GM12801 (cell line): ENCODE results near the gene TM7SF3.

Source experiments
- TF ChIP-seq, protein P1 (sequence below): IDR thresholded peaks from one replicate; pipeline ENCODE4 v1.5.1; 2011; ENCODE audit warnings: control low read depth; ENCODE audit not compliant: insufficient read length; ENCODE audit errors: extremely low read depth

The TM7SF3 gene, protein sequence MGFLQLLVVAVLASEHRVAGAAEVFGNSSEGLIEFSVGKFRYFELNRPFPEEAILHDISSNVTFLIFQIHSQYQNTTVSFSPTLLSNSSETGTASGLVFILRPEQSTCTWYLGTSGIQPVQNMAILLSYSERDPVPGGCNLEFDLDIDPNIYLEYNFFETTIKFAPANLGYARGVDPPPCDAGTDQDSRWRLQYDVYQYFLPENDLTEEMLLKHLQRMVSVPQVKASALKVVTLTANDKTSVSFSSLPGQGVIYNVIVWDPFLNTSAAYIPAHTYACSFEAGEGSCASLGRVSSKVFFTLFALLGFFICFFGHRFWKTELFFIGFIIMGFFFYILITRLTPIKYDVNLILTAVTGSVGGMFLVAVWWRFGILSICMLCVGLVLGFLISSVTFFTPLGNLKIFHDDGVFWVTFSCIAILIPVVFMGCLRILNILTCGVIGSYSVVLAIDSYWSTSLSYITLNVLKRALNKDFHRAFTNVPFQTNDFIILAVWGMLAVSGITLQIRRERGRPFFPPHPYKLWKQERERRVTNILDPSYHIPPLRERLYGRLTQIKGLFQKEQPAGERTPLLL

DNA sequence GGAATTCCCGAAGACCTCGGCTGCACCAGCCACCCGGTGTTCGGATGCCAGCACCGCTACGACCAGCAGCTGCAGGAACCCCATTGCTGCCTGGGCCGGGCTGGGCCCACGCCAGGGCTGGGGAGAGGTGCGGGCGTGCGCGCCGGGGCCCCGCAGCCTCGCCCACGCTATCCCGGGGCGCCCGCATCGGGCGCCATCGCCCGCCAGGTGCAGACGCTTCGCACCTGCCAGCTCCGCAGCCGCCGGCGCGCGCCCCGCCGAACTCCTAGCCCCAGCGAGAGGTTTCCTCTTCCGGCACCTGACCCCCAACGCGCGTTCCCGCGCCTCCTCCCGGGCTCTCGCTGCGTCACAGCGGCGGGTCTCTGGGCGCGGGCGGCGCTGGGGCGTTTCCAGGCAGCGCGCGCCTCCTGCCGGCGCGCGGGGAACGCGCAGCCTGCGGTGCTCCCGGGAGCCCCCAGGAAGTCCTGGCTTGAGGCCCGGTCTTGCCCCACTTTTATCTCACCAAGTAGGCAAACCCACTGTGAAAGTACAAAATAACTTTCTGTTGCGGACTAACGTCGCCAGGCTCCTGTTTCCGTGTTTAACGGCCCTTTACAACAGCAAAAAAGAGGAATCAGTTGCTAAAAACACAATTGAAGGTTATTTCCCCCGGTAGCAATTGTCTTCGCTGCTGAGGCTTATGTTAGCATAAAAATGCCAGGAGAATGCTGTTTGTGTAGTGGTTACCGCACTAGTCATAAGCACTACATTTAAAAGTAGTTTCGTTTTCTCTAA, at the start of gene TM7SF3:
Gene TM7SF3 (minus strand): TSS at position 300 of the 774 bp plus-strand sequence. CDS start 216 bp downstream, at position 84.
- TF ChIP-seq, protein P1, sequence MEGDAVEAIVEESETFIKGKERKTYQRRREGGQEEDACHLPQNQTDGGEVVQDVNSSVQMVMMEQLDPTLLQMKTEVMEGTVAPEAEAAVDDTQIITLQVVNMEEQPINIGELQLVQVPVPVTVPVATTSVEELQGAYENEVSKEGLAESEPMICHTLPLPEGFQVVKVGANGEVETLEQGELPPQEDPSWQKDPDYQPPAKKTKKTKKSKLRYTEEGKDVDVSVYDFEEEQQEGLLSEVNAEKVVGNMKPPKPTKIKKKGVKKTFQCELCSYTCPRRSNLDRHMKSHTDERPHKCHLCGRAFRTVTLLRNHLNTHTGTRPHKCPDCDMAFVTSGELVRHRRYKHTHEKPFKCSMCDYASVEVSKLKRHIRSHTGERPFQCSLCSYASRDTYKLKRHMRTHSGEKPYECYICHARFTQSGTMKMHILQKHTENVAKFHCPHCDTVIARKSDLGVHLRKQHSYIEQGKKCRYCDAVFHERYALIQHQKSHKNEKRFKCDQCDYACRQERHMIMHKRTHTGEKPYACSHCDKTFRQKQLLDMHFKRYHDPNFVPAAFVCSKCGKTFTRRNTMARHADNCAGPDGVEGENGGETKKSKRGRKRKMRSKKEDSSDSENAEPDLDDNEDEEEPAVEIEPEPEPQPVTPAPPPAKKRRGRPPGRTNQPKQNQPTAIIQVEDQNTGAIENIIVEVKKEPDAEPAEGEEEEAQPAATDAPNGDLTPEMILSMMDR = no peak

DNA sequence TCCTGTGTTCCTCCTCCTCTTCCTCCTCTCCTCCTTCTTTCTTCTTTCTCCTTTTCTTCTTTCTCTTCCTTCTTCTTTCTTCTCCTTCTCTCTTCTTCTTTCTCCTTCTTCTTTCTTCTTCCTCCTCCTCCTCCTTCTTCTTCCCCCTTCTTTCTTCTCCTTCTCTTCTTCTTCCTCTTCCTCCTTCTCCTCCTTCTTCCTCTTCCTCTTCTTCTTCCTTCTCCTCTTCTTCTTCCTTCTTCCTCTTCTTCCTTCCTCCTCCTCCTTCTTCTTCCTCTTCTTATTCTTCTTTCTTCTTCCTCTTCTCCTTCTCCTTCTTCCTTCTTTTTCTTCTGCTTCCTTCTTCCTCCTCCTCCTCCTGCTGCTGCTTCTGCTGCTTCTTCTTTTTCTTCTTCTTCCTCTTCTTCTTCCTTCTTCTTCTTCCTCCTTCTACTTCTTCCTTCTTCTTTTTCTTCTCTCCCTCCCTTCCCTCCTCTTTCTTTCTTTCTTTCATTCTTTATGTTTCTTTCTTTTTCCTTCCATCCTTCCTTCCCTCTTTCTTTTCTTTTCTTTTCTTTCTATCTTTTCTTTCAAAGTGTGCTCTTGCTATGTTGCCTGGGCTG, 49.2 kb upstream of the TM7SF3 start:
- TF ChIP-seq, protein P1 = no peak

DNA sequence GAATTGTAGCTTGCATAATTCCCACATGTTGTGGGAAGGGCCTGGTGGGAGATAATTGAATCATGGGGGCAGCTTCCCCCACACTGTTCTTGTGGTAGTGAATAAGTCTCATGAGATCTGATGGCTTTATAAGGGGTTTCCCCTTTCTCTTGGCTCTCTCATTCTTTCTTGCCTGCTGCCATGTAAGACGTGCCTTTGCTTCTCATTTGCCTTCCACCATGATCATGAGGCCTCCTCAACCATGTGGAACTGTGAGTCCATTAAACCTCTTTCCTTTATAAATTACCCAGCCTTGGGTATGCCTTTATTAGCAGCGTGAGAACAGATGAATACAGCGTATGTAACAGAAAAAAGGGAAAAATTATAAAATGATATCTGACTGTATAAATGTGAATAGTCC, 47.1 kb upstream of the TM7SF3 start:
- TF ChIP-seq, protein P1 = no peak

DNA sequence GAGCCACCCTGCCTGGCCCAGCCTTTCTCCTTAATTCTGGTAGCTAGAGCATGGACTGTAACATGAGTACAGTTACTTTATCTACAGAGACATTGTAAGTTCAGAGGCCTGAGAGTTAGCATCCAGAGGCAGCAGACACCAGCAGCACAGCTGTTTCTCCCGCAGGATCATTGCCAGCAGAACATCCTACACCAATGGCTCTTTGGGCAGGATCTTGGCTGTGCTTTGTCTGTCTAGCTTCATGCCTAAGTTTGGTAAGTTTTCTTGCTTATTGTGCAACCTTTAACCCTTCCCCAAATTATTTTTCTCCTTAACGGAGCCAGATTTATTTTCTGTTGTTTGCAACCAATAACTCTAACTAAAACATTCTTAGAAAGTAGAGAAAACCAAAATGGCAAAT, 46.6 kb upstream of the TM7SF3 start:
- TF ChIP-seq, protein P1 = no peak

DNA sequence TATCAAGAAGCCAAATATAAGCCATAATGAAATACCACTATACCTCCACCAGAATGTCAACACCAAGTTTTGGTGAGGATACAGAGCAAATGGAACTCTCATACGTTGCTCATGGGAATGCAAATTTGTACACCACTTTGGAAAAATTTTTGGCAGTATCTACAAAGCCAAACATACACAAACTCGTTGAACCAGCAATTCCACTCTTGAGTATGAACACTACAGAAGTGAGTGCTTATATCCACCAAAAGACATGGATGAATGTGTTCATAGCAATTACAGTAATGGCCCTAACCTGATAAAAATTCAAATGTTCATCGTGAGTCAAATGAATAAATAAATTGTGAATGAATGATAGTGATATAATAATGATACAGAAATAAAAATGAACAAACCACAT, 43.4 kb upstream of the TM7SF3 start:
- TF ChIP-seq, protein P1 = no peak

DNA sequence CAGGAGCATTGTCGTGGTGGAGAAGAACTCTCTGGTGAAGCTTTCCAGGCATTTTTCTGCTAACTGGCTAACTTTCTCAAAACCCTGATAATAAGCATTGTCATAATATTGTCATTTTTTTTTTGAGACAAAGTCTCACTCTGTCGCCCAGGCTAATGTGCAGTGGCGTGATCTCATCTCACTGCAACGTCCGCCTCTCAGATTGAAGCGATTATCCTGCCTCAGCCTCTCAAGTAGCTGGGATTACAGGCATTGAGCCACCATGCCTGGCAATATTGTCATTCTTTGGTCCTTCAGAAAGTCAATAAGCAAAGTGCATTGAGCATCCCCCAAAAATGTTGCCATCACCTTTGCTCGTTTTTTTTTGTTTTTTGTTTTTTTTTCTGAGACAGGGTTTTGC, 41.8 kb upstream of the TM7SF3 start:
- TF ChIP-seq, protein P1 = no peak

DNA sequence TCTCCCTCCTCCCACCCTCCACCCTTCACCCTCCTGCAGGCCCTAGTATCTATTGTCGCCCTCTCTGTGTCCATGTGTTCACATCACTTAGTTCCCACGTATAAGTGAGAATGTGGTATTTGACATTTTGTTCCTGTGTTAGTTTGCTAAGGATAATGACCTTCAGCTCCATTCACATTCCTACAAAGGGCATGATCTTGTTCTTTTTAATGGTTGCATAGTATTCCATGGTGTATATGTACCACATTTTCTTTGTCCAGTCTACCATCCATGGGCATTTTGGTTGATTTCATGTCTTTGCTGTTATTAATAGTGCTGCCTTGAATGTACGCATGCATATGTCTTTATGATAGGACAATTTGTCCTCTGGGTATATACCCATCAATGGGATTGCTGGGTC, 38.6 kb upstream of the TM7SF3 start:
- TF ChIP-seq, protein P1 = no peak
